H1 (cell line): Measurements from ENCODE around the gene UCKL1. TPM values are rescaled to one million over a fixed set of nuclear protein-coding genes. Genes with fewer than 3 reads are reported as not detected.

ENCODE experiments used
- CTCF ChIA-PET: fragments of 300-600 bp; sonication (Branson Sonifier 250); formaldehyde crosslinking; loops from one replicate; lab custom pipeline; 2021; ENCODE audit not compliant: partially characterized antibody; lab: Charles Lee
- POLR2A ChIA-PET: fragments of 300-600 bp; sonication (Branson Sonifier 250); formaldehyde crosslinking; loops from one replicate; lab custom pipeline; 2021; ENCODE audit warnings: inconsistent platforms; ENCODE audit not compliant: partially characterized antibody; lab: Charles Lee
- DNase-seq, 2 experiments: peaks; one replicate each; pipeline versions ENCODE4 v3.0.0 to v3.0.0-alpha.2; 2010 to 2022; ENCODE audit warnings: low spot score in 2 of 2, low read depth in 1 of 2, mixed read lengths in 1 of 2
- FAIRE-seq: peaks from 2 replicates; lab custom pipeline; 2011; peaks lifted over from hg19 to GRCh38; lab: Jason Lieb, UNC
- H2AFZ ChIP-seq: 2 replicates; pipeline ENCODE4 v1.8.1; 2012; ENCODE audit warnings: low read length, inconsistent platforms
- H2AK5ac ChIP-seq: 2 replicates; pipeline ENCODE4 v1.6.1; 2013; ENCODE audit warnings: low read depth, low read length
- H2BK120ac ChIP-seq: replicated peaks from 2 replicates; pipeline ENCODE3; 2013; ENCODE audit warnings: low read depth, low read length, inconsistent platforms
- H2BK12ac ChIP-seq: 2 replicates; pipeline ENCODE4 v1.6.1; 2013; ENCODE audit warnings: low read depth, low read length
- H2BK15ac ChIP-seq: 2 replicates; pipeline ENCODE4 v1.6.1; 2013; ENCODE audit warnings: low read length
- H2BK20ac ChIP-seq: 2 replicates; pipeline ENCODE4 v1.6.1; 2013; ENCODE audit warnings: low read length
- H2BK5ac ChIP-seq: 2 replicates; pipeline ENCODE4 v1.6.1; 2013; ENCODE audit warnings: low read depth, low read length
- H3K14ac ChIP-seq: 2 replicates; pipeline ENCODE4 v1.6.1; 2013; ENCODE audit warnings: inconsistent platforms; ENCODE audit not compliant: insufficient read length
- H3K18ac ChIP-seq: 2 replicates; pipeline ENCODE4 v1.6.1; 2013; ENCODE audit warnings: low read length; ENCODE audit errors: extremely low read depth
- H3K23ac ChIP-seq: 2 replicates; pipeline ENCODE4 v1.6.1; 2013; ENCODE audit warnings: inconsistent platforms; ENCODE audit not compliant: insufficient read length
- H3K23me2 ChIP-seq: 2 replicates; pipeline ENCODE4 v1.6.1; 2013; ENCODE audit warnings: low read depth, low read length
- H3K27ac ChIP-seq: 2 replicates; pipeline ENCODE4 v1.6.1; 2011; ENCODE audit warnings: low read depth, low read length, inconsistent platforms
- H3K27me3 ChIP-seq, 4 experiments: replicated peaks in 1 of 4; 1 replicate in 1 of 4; 2 replicates in 3 of 4; pipeline versions ENCODE4 v1.6.1 to v1.8.1; 2011 to 2013; ENCODE audit warnings: low read length in 3 of 4, mild to moderate bottlenecking in 3 of 4, inconsistent platforms in 2 of 4, mixed read lengths in 2 of 4, moderate library complexity in 1 of 4; ENCODE audit not compliant: control insufficient read depth in 3 of 4, insufficient read depth in 3 of 4; ENCODE audit errors: extremely low read depth in 1 of 4
- H3K36me3 ChIP-seq, 4 experiments: 2 replicates each; pipeline versions ENCODE4 v1.6.1 to v1.8.1; 2011 to 2013; ENCODE audit warnings: mild to moderate bottlenecking in 4 of 4, low read length in 3 of 4, moderate library complexity in 2 of 4, control low read depth in 1 of 4, inconsistent platforms in 1 of 4; ENCODE audit not compliant: insufficient read depth in 4 of 4, control insufficient read depth in 2 of 4
- H3K4ac ChIP-seq: replicated peaks from 2 replicates; pipeline ENCODE3; 2013; ENCODE audit warnings: low read length, low read depth, mixed read lengths, inconsistent platforms; ENCODE audit not compliant: insufficient read length
- H3K4me1 ChIP-seq, 4 experiments: replicated peaks in 1 of 4; 1 replicate in 1 of 4; 2 replicates in 3 of 4; pipeline versions ENCODE4 v1.6.1 to v1.8.1; 2011 to 2013; ENCODE audit warnings: low read length in 3 of 4, inconsistent platforms in 2 of 4, mixed read lengths in 1 of 4; ENCODE audit not compliant: insufficient read depth in 4 of 4, control insufficient read depth in 3 of 4
- H3K4me2 ChIP-seq, 2 experiments: 2 replicates each; pipeline versions ENCODE4 v1.6.1 to v1.8.1; 2011 to 2013; ENCODE audit warnings: low read depth in 2 of 2, low read length in 2 of 2, control low read depth in 1 of 2, inconsistent platforms in 1 of 2, mild to moderate bottlenecking in 1 of 2; ENCODE audit not compliant: insufficient read depth in 1 of 2
- H3K4me3 ChIP-seq, 4 experiments: fragments of 200-600, 300-600 bp in 1 of 4; sonication (generic), shearing (Covaris generic), sonication (Bioruptor Twin) in 1 of 4; 2 replicates each; pipeline versions ENCODE4 v1.5.1 to v1.8.1; 2011 to 2016; ENCODE audit warnings: low read length in 4 of 4, low read depth in 3 of 4, control low read depth in 2 of 4, inconsistent platforms in 2 of 4, mild to moderate bottlenecking in 2 of 4, mixed read lengths in 1 of 4, moderate library complexity in 1 of 4; ENCODE audit not compliant: insufficient read depth in 2 of 4; ENCODE audit errors: extremely low read depth in 1 of 4
- H3K56ac ChIP-seq: replicated peaks from 2 replicates; pipeline ENCODE3; 2013; ENCODE audit warnings: low read depth, mild to moderate bottlenecking, mixed read lengths, low read length, inconsistent platforms; ENCODE audit not compliant: insufficient read length
- H3K79me1 ChIP-seq: 2 replicates; pipeline ENCODE4 v1.6.1; 2013; ENCODE audit warnings: low read depth, low read length, control low read depth
- H3K79me2 ChIP-seq, 2 experiments: 2 replicates each; pipeline versions ENCODE4 v1.6.1 to v1.8.1; 2012 to 2013; ENCODE audit warnings: low read length in 2 of 2, mild to moderate bottlenecking in 2 of 2, inconsistent platforms in 1 of 2; ENCODE audit not compliant: insufficient read depth in 2 of 2, control insufficient read depth in 1 of 2
- H3K9ac ChIP-seq, 4 experiments: replicated peaks in 1 of 4; 1 replicate in 1 of 4; 2 replicates in 3 of 4; pipeline versions ENCODE4 v1.6.1 to v1.8.1; 2011 to 2013; ENCODE audit warnings: low read depth in 3 of 4, low read length in 3 of 4, control low read depth in 2 of 4, mild to moderate bottlenecking in 2 of 4, moderate library complexity in 2 of 4, inconsistent platforms in 1 of 4; ENCODE audit errors: extremely low read depth in 1 of 4
- H3K9me3 ChIP-seq, 2 experiments: 2 replicates each; pipeline versions ENCODE4 v1.6.1 to v1.8.1; 2012 to 2013; ENCODE audit warnings: mild to moderate bottlenecking in 2 of 2, moderate library complexity in 2 of 2, control low read depth in 1 of 2, inconsistent platforms in 1 of 2, low read depth in 1 of 2, low read length in 1 of 2, mixed read lengths in 1 of 2; ENCODE audit not compliant: insufficient read depth in 2 of 2
- H4K20me1 ChIP-seq, 2 experiments: replicated peaks in 1 of 2; 2 replicates each; pipeline versions ENCODE3 to v1.8.1; 2011 to 2013; ENCODE audit warnings: inconsistent platforms in 2 of 2, low read length in 2 of 2, mild to moderate bottlenecking in 1 of 2; ENCODE audit not compliant: insufficient read depth in 2 of 2, control insufficient read depth in 1 of 2
- H4K5ac ChIP-seq: 2 replicates; pipeline ENCODE4 v1.6.1; 2013; ENCODE audit warnings: low read length, low read depth, mixed read lengths, inconsistent platforms; ENCODE audit not compliant: insufficient read length
- H4K8ac ChIP-seq: 2 replicates; pipeline ENCODE4 v1.8.0; 2013; ENCODE audit warnings: mild to moderate bottlenecking, moderate library complexity, low read length, inconsistent platforms; ENCODE audit not compliant: insufficient read depth; ENCODE audit errors: extremely low read depth
- H4K91ac ChIP-seq: replicated peaks from 2 replicates; pipeline ENCODE3; 2013; ENCODE audit warnings: low read length, mixed read lengths, inconsistent platforms; ENCODE audit not compliant: insufficient read length
- WGBS, 2 experiments: shearing (Covaris generic) in 1 of 2; methylation state at CpG; one replicate each; pipeline versions ENCODE4 v1.1.6 to v1.1.7; 2013 to 2015; ENCODE audit warnings: low lambda C conversion rate in 2 of 2, mixed read lengths in 2 of 2, inconsistent platforms in 1 of 2, low coverage in 1 of 2, missing lambda C conversion rate in 1 of 2; ENCODE audit not compliant: insufficient replicate concordance in 2 of 2, insufficient coverage in 1 of 2, insufficient read length in 1 of 2; ENCODE audit errors: extremely low coverage in 1 of 2, missing lambda C conversion rate in 1 of 2; 5-methylcytosine and 5-hydroxymethylcytosine counted together
- polyA plus RNA-seq, 7 experiments: library from polyadenylated mRNA; depleted of rRNA in 3 of 7; stranded (reverse) in 5 of 7; unstranded in 2 of 7; fragments of >200 nt in 5 of 7; fragments of 200-250 nt in 2 of 7; gene quantifications; 1 replicate in 5 of 7; 2 replicates in 1 of 7; 4 replicates in 1 of 7; pipeline versions ENCODE4 v1.2.1 to v1.2.3, GENCODE V29; 2011 to 2013; ENCODE audit warnings: missing spikeins in 2 of 7, mixed read lengths in 2 of 7
- total RNA-seq: library from RNA; stranded (reverse); fragmentation: NEBNext Ultra II Directional; extraction: Animal tissue kit (Norgen Biotek cat#: 25700); gene quantifications from 2 replicates; pipeline ENCODE4 v1.2.1, GENCODE V29; 2021

UCKL1 gene
- total and polyA plus RNA-seq, 2 of the 8 experiments (the other 6 are each of a cell fraction or from before 2014, with no cell fraction given): 36.5 to 91.2 TPM

DNA sequence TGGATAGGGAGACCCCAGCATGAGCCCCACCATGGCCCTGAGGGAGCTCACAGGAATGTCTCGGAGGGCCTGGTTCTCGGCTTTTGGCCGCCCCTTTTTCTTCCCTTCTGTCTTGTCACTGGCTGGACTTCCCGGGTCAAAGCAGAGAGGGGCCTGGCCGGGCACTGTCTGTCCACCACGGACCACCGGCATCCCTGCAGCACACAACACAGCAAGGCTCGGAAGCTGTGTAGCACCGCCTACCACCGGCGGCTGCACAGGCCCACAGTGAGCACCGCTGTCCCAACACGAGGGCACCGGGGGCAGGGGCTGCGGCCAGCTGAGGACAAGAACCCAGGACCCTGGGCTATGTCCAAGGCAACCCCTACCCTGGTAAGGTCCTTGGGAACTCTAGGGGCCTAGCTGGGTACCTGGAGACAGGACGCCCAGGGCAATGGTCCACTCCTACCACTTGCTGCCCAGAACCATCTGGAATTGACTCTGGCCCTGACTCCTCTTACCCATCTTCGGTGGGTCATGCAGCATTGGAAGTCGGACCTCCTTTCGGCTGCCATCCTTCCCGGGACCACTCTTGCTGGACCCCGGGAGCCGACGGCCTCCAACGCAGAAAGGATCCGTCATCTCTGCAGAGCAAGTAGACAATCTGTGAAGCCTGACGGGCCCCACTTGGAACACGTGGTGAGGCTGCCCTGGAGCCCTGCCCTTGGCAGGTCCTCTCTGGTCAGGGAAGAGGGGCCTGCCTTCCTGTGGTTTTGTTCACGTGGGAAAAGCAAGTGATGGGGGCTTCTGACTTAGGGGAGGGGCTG is 11.3 kb upstream of the UCKL1 start:
- H4K91ac ChIP-seq: no peak overlapping the region
- H4K8ac ChIP-seq: no peak overlapping the region; the same call in 1 of the 2 replicates
- peaks cover 4% of the 10 kb centered on the region for H3K79me1 ChIP-seq
- CTCF ChIA-PET: interaction anchor here (1.4 kb wide), 1 partner anchor 33 kb away, joined by 4 read pairs; no protein-coding TSS in a partner anchor
- no peak overlapping the region for H4K5ac ChIP-seq
- no peak overlapping the region for H3K9ac ChIP-seq
- H3K4me1 ChIP-seq: peaks cover 0 to 13% (median 5%) of the 10 kb centered on the region in 4 experiments; a peak in 6 of 7 replicates
- H3K9me3 ChIP-seq: peaks cover 42 to 51% of the 10 kb centered on the region in 2 experiments
- H3K4ac ChIP-seq: no peak overlapping the region
- WGBS, 2 experiments: 89% methylated on average over 19 of the region's 28 CpGs; no CpG with 5 or more reads in 1 of the 2 experiments
- no peak overlapping the region for H2AFZ ChIP-seq
- H2BK120ac ChIP-seq: no peak overlapping the region
- H3K23ac ChIP-seq: no peak overlapping the region
- H2BK15ac ChIP-seq: no peak overlapping the region
- H2AK5ac ChIP-seq: no peak overlapping the region
- no peaks in the 10 kb centered on the region; a peak in 1 of 4 replicates for H3K79me2 ChIP-seq
- H3K56ac ChIP-seq: no peak overlapping the region
- no peak overlapping the region for H3K4me2 ChIP-seq
- DNase-seq: no peak
- peaks cover 0 to 6% (median 2%) of the 10 kb centered on the region in 4 experiments; a peak in 2 of 7 replicates for H3K27me3 ChIP-seq
- peaks cover 0 to 3% of the 10 kb centered on the region in 2 experiments for H4K20me1 ChIP-seq
- no peak overlapping the region for H3K14ac ChIP-seq
- no peak overlapping the region for H2BK12ac ChIP-seq
- H3K27ac ChIP-seq: no peak overlapping the region
- no peak overlapping the region for H2BK5ac ChIP-seq
- H3K4me3 ChIP-seq: peak overlapping the region in 1 of 4 experiments; percentile 21; a peak in 1 of 8 replicates
- no peak overlapping the region for H3K18ac ChIP-seq
- H2BK20ac ChIP-seq: no peak overlapping the region
- peaks cover 17 to 46% (median 36%) of the 10 kb centered on the region in 4 experiments for H3K36me3 ChIP-seq
- H3K23me2 ChIP-seq: peaks cover 7% of the 10 kb centered on the region; the same call in 1 of the 2 replicates
- POLR2A ChIA-PET: interaction anchor here (0.5 to 2.6 kb wide), 6 partner anchors 8 to 57 kb away, joined by 3 to 11 read pairs (median 4); partner anchors contain the start of gene UCKL1
- no peak for FAIRE-seq
